Bronchial epithelial cell (primary cell): ENCODE measurements around the gene ITPK1. TPM values are rescaled to one million over a fixed set of nuclear protein-coding genes. Genes with fewer than 3 reads are reported as not detected.

Source experiments
- DNase-seq: peaks from one replicate; pipeline ENCODE4 v3.0.0-alpha.2; 2010; ENCODE audit warnings: low read depth
- FAIRE-seq: peaks from 2 replicates; lab custom pipeline; 2011; peaks lifted over from hg19 to GRCh38; lab: Jason Lieb, UNC
- H3K27me3 ChIP-seq: 2 replicates; pipeline ENCODE4 v1.5.1; 2011; ENCODE audit warnings: low read length; ENCODE audit not compliant: control insufficient read depth, insufficient read depth
- H3K36me3 ChIP-seq: 2 replicates; pipeline ENCODE4 v1.5.1; 2011; ENCODE audit warnings: low read length; ENCODE audit not compliant: control insufficient read depth, insufficient read depth
- H3K4me3 ChIP-seq: 2 replicates; pipeline ENCODE4 v1.5.1; 2011; ENCODE audit warnings: mild to moderate bottlenecking, low read depth, low read length, control low read depth
- CTCF ChIP-seq: IDR thresholded peaks from 2 replicates; pipeline ENCODE4 v1.5.1; 2011; ENCODE audit warnings: mild to moderate bottlenecking, moderate library complexity, low read length, control low read depth, inconsistent platforms; ENCODE audit not compliant: insufficient read depth, severe bottlenecking
- total RNA-seq: library from RNA; depleted of rRNA; stranded (reverse); fragments of >200 nt; gene quantifications from 2 replicates; pipeline ENCODE4 v1.2.1, GENCODE V29; 2014

The ITPK1 gene
- total RNA-seq, 1 donor from 2014 or later = 39.8 TPM

GRCh38 chr14:92995620-92996019 is 120.1 kb downstream of the ITPK1 start:
- Histone ChIP-seq H3K4me3 (no peak overlapping the region), H3K36me3 (peaks cover 13% of the 10 kb centered on the region), H3K27me3 (no peaks in the 10 kb centered on the region)
- no peak for TF ChIP-seq CTCF
- FAIRE-seq (peak; percentile 13), DNase-seq (no peak)

DNA sequence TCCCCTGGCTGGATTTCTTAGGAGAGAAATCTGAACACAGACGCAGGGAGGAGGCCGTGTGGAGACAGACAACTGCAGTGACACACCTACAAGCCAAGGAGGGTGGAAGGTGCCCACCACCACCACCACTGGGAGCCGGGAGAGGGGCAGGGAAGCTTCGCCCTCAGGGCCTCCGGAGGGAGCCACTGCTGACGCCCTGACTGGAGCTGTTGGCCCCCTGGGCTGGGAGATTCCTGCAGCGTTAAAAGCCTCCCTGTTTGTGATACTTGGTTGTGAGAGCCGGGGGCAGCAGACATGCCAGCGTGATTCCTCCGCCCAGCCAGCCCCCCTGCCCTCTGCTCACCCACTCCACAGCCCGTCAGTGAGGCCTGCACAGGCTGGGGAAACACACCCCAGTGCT is 120.8 kb downstream of the ITPK1 start:
- Histone ChIP-seq H3K27me3 (no peaks in the 10 kb centered on the region), H3K4me3 (no peak overlapping the region), H3K36me3 (peaks cover 15% of the 10 kb centered on the region)
- DNase-seq = no peak
- FAIRE-seq = no peak
- no peak for TF ChIP-seq CTCF

- no peaks in the 10 kb centered on the region for H3K27me3 ChIP-seq
- TF ChIP-seq CTCF = no peak
- H3K36me3 ChIP-seq = peaks cover 15% of the 10 kb centered on the region
- FAIRE-seq (no peak), DNase-seq (no peak)
- no peak overlapping the region for H3K4me3 ChIP-seq
Observed at GRCh38 chr14:92994131-92994676, 121.5 kb downstream of the ITPK1 start.

DNA sequence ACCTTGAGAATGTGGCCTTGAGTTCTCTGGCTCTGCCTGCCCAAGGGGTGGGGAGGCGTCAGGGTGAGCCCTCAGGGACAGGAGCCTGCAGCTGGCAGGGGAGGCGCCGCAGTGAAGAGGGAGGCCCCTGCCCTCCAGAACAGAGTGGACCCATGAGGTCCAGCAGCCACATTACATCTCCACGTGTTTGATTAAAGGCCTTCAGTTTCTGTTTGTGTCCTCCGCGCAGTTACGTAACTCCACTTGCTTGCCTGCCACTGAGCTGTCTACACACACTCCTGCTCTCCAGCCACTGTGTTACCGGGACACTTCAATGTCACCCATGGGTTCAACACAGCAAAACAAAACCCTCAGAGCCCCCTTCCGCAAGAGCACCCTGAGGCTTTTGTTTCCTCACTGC is 122.4 kb downstream of the ITPK1 start:
- FAIRE-seq (no peak), DNase-seq (no peak)
- H3K4me3 ChIP-seq = no peak overlapping the region
- no peak for TF ChIP-seq CTCF
- no peaks in the 10 kb centered on the region for H3K27me3 ChIP-seq
- H3K36me3 ChIP-seq = peaks cover 15% of the 10 kb centered on the region

GRCh38 chr14:92991536-92991935 is 124.2 kb downstream of the ITPK1 start:
- no peak for DNase-seq
- H3K36me3 ChIP-seq = peaks cover 12% of the 10 kb centered on the region
- no peak for FAIRE-seq
- no peak overlapping the region for H3K4me3 ChIP-seq
- no peaks in the 10 kb centered on the region for H3K27me3 ChIP-seq
- no peak for TF ChIP-seq CTCF
